CD4-positive, alpha-beta T cell treated with Interleukin-21 for 1 hour (primary cell): ENCODE data around the gene NSFL1C.
"Not testable (repeated sequence)": the region's sequence is repeated elsewhere in the genome, so short reads cannot be mapped to it uniquely, and the experiment has no call there.

Experiments used
- DNase-seq: peaks from one replicate; pipeline ENCODE4 v3.0.0-alpha.2; 2020

Gene NSFL1C

DNA sequence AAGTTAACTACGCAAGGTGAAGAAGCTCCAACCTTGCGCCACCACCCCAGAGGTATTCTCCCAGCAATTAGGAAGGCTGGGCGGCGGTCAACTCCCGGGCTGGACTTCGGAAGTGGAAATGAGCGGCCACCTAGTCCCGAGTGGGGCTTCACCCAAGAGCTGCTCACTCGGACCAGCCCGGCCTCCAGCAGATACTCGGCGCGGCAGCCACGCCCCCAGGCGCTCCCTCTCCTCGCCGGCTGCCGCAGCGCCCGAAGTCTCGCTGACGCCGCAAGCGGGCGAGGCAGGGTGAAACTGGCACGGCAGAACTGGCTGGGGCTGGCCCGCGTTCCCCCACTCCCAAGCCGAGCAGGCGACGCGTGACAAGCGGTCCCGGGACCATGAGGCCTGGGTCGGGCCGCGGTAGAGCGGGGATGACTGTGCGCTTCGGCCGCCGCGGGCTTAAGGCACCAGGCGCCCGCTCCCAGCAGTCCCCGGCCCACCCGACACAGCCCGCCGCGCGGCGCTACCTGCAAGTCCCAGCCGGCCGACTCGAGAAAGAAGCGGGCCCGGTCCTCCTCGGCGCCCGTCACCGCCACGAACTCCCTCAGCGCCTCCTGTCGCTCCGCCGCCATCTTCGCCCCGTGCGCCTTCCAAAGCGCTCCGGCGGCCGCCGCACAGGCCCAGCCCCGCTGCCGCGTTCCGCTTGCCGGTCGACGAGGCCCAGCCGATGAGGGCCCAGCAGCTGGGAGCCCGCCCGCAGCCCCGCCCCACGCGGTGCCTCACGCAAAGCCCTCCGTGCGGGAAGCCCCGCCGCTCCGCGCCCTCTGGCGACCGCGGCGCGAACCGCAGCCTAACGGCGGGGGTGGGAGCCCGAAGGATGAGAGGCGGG lies at the start of gene NSFL1C:
Gene NSFL1C, minus strand, starts transcription at position 639 of the 871 bp plus-strand sequence. Its CDS starts 25 bp downstream, at position 614.
- peak; percentile 97 for DNase-seq

GRCh38 chr20:1513801-1514200 lies 47.2 kb upstream of the NSFL1C start:
- DNase-seq: no peak

DNA sequence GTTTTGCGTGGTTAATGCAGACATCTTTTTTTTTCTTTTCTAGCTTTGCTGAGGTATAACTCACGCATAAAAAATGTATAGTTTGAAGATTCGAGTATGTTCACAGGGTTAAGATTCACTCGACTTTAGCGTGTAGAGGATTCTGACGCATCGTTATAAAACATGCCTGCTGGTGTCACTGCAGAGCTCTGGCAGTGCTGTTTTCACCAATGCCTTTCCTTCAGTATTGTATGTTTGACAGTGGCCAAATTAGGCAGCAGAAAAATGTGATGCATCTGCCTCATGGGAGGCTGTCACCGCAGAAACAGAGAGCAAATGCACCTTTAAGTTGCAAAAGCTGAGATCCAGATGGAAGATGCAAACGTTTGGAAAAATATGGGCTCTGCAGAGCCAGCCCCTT lies 42.6 kb upstream of the NSFL1C start:
- peak; percentile 36 for DNase-seq

- DNase-seq: no peak
Measured at GRCh38 chr20:1508574-1508973, 41.9 kb upstream of the NSFL1C start.

DNA sequence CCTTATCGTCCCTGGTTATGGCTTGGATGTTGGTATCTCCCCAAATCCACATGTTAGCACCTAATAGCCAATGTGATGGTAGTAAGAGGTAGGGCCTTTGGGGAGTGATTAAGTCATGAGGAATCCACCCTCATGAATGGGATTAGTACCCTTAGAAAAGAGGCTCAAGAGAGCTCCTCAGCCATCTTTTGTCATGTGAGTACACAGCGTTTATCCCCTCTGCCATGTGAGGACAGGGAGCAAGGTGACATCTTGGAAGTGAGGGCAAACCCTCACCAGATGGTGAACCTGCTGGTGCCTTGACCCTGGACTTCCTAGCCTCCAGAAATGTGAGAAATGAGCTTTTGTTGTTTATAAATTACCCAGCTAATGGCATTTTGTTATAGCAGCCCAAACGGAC lies 40.6 kb upstream of the NSFL1C start:
- DNase-seq: no peak

GRCh38 chr20:1505871-1506270 lies 39.2 kb upstream of the NSFL1C start:
- no peak for DNase-seq

GRCh38 chr20:1505361-1505760 lies 38.7 kb upstream of the NSFL1C start:
- no peak for DNase-seq

DNA sequence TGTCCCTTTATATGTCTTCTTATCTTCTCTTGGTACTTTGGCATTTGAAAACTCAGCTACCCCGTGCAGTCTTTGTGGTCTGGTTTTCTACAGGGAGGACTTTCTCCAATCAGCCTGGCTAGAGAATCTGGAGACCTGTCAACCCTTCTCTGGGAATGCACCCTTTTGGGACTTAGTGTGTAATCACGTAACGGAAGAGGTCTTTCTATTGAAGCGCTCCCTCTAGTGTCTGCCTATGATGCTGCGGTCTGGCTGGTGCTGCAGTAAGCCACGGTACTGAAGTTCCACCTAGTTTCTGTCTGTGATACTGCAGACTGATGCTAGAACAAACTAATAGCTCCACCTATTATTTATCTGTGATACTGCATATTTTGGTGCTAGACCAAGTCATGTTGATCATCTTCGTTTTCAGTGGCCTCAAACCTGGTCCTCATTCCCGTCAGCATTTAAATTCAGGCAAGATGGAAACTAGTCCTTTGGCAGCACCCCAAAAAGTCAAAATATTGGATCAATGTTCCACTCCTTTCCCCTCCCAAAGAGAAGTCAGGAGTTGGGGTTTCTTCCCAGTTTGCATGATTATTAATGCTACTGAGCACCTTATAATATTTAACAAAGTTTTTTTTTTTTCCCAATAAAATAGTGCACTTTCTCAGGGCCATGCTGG lies 37.0 kb upstream of the NSFL1C start:
- DNase-seq: peak; percentile 87

- no peak for DNase-seq
Measured at GRCh38 chr20:1500496-1500895, 33.8 kb upstream of the NSFL1C start.

DNA sequence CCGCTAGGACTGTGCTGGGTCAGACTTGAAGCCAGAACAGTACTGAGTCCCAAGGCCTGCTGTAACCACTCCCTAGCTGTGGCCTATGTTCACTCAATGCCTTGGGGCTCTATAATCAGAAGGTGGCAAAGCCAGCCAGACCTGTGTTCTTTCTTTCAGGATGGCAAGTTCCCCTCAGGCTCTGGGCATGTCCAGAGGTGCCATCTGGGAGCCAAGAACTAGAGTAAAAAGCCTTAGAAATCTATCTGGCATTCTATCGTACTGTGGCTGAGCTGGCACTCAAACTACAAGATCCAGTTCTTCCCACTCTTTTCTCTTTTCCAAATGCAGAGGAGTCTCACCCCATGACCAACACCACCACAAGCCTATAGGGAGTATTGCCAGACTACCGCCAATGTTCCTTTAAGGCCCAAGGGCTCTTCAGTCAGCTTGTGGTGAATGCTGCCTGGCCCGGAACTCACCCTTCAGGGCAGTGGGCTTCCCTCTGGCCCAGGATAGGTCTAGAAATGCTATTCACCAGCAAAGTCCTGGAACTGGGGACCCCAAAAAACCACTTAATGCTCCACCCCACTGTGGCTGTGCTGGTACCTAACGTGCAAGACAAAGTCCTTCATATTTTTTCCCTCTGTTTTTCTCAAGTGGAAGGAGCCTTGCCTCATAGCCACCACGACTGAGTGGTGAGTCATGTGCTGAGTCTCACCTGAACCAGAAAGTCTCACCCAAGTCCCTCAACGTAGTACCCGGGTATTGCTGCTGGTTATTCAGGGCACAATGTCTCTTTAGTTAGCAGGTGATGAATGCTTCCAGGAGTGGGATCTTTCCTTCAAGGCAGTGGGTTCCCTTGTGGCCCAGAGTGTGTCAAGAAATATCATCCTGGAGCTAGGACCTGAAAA lies 33.1 kb upstream of the NSFL1C start:
- DNase-seq: no peak

DNA sequence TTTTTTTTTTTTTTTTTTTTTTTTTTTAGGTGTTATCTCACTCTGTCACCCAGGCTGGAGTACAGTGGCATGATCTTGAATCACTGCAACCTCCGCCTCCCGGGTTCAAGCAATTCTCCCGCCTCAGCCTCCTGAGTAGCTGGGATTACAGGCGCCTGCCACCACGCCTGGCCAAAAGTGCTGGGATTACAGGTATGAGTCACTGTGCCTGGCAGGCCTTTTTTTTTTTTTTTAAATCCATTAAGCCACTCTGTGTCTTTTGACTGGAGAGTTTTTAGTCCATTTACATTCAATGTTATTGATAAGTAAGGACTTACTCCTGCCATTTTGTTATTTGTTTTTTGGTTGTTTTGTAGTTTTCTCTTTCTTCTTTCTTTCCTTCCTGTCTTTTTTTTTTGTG lies 30.7 kb upstream of the NSFL1C start:
- not testable (repeated sequence) for DNase-seq

GRCh38 chr20:1496930-1497329 lies 30.3 kb upstream of the NSFL1C start:
- no peak for DNase-seq

DNA sequence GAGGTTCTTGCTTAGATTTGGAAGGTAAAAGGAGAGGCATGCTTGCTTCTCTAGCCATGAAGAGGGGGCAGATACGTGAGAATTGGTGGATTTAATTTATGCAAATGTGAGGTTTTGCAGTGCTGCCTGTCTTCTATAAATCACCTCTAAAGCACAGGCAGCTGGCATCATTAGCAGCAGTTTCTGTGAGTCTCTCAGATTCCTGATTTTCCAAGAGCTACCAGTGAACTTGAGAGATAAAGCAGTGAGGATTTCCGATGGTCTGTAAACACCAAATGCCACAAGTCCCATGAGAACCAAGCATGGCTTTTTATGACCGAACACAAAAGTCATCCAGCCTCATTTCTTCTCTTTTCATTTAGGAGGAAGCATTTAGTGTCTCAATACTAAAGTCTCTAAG lies 27.8 kb upstream of the NSFL1C start:
- DNase-seq: no peak

DNA sequence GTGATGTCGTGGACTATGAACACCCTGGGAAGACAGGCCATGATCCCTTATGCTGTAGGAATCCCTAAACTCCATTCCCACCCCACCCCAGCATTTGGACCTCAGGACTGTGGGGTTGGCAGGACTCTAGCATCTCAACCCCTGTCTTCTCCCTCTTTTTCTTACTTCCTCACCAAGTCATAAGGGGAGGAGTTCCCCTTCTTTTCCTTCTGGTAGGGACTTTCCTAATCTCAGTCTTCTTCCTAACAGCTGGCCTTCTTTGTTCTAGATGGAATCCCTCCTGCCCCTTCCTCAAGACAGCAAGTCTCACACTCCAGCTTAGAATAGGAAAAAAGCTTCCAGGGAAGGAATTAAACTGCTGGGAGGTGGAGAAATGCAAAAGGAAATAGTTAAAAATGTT lies 26.9 kb upstream of the NSFL1C start:
- DNase-seq: no peak

GRCh38 chr20:1491860-1492642 lies 25.4 kb upstream of the NSFL1C start:
- DNase-seq: no peak

DNA sequence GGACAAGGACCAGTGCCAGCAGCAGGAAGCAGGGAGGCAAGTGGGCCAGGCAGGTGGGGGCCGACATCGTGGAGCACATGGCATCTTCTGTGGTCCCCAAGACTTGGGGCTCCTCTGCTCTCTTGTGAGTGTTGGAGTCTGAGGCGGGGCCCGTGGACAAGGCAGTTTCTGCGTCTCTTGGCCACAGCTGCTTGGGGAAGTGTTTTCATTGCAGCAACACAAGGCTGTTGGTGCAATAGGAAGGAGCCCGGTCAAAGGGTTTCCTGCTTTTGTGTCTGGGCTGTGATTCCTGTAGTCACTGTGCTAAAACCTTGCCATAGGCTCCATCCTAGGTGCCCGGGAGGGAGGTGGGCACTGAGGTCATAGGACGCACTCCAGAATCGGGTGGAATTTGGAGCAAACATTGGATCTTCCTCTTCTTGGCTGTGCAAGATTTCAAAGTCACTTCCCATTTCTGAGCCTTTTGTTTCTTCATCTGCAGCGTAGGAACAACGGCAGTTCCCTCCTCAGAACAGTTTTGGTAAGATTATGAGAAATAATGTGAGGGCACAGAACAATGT lies 24.7 kb upstream of the NSFL1C start, which contains the start of gene SIRPB2:
Gene SIRPB2, minus strand, starts transcription at position 140 of the 560 bp plus-strand sequence. Its CDS starts 61 bp downstream, at position 79.
- DNase-seq: peak; percentile 12

GRCh38 chr20:1490643-1491195 lies 24.1 kb upstream of the NSFL1C start:
- DNase-seq: no peak

DNA sequence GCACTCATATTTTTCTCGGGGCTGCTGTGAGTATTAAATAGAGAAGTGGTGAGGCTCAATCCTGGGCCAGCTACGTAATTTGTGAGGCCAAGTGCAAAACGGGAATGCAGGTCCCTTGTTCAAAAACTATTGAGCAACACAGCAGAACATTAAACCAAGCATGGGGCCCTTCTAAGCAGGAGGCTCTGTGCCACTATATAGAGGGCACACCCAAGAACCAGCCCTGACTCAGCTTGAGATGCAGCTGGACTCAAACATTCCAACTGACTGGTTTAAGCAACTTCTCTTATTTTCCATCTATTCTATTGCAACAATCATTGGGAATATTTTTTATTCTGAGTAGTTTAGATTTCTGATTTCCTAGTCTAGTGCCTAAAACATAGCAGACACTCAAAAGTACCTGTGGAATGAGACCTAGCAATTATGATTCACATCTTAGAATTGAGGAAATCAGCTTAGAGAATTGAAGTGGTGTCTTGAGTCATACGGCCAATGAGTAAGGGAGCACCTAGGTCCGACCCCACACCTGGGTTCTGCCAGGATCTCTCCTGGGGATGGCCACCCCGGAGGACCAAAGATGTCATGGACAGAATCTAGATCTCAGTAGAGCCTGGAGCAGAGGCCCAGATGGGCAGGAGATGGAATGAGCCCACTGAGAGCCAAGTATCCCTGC lies 23.3 kb upstream of the NSFL1C start:
- DNase-seq: no peak

DNA sequence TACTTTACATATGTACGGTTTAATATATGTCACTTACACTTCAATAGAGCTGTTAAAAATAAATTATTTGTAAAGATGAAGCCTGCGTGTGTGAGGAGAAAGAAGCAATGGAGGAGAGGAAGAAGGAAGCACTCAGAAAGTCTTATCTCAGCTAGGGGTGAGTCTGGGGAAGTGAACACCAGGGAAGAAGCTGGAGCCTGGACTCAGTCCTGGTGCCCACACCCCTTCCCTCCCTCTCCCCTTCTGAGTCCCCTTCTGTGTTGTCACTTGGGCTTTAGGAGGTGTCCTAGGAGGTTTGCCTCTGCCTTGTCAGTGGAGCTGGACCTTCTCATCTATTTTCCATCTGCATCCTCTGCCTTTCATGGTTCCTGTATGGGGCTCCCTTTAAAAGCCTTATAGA lies 22.7 kb upstream of the NSFL1C start:
- no peak for DNase-seq

- no peak for DNase-seq
Measured at GRCh38 chr20:1486566-1486965, 19.9 kb upstream of the NSFL1C start.
